ENCODE results near the gene MAMSTR.
A peak's percentile ranks its signal among the peaks of the same experiment; 100 is the strongest.
"Not testable (repeated sequence)": the region's sequence is repeated elsewhere in the genome, so short reads cannot be mapped to it uniquely, and the experiment has no call there.

The MAMSTR gene, protein sequence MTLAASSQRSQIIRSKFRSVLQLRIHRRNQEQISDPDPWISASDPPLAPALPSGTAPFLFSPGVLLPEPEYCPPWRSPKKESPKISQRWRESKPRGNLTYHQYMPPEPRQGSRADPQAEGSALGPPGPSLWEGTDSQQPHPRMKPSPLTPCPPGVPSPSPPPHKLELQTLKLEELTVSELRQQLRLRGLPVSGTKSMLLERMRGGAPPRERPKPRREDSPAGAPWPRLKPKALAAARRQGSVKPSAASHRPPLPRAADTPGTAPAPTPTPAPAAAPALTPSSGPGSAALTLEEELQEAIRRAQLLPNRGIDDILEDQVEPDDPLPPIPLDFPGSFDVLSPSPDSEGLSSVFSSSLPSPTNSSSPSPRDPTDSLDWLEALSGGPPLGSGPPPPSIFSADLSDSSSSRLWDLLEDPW

DNA sequence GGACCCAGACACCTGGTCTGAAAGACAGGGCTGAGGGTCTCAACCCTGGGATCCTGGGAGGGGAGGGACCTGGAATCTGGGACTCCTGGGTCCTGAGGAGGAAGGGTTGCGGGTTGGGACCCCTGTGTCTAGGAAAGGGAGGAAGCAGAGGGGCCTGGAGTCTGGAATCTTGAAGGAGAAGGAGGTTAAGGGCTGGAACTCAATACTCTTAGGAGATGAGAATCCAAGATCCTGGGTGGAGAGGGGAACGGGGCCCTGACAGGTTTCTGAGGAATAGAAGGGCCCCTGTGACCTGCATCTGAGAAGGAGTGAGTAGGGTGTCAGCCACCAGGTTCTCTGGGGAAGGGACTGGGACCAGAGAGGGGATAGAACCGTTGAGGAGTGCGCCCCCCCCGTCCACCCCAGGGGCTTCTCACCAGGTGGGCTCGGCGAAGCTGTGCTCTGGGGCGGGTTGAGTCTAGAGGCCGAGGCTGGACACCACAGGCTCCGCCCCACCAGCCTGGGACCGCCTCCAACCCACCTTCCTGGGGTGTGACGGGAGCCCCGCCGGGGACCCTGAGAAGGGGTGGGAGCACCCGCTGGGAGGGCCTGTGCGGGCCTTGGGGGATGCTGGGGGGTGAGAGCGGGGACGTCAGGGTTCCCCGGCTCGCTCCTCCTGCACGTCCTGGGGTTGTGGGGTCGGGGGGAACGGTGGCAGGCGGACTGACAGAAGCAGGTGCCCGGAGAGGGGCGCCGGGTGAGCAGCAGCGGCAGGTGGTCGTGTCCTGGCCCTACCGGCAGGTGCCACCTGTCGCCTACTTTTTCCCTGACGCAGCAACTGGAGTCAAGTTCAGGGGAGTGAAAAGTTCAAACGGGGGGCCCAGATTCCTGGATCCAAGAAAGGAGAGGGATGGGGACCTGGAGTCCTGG is at the start of gene MAMSTR:
MAMSTR (minus strand) TSS at position 463 of the 909 bp plus-strand sequence. CDS start 694 bp downstream, outside the sequence.
- no peak for DNase-seq

DNA sequence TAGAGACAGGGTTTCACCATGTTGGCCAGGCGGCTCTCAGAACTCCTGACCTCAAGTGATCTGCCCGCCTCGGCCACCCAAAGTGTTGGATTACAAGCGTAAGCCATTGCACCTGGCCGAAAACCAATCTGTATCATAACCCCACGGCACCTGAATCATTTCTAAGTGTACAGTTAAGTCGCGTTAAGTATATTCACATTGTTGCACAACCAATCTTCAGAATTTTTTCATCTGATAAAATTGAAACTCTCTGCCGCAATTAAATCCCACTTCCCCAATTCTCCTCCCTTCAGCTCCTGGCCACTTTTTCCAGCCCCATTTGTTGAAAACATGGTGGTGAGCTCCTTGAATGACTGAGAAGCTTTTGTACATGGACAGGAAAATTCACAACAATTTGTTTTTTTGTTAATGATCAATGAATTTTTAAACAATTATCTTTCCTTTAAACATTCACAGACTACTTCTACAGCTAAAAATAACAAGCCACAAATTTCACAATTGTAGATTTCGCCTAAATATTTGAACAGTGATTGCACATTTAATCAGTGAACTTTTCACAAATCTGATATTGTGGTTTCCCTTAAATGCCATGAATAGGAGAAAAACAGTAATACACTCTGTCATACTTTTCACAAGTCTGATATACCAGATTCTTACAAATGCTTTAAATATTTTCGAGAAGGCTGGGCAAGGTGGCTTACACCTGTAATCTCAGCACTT is 49.6 kb upstream of the MAMSTR start:
- no peak for DNase-seq

DNA sequence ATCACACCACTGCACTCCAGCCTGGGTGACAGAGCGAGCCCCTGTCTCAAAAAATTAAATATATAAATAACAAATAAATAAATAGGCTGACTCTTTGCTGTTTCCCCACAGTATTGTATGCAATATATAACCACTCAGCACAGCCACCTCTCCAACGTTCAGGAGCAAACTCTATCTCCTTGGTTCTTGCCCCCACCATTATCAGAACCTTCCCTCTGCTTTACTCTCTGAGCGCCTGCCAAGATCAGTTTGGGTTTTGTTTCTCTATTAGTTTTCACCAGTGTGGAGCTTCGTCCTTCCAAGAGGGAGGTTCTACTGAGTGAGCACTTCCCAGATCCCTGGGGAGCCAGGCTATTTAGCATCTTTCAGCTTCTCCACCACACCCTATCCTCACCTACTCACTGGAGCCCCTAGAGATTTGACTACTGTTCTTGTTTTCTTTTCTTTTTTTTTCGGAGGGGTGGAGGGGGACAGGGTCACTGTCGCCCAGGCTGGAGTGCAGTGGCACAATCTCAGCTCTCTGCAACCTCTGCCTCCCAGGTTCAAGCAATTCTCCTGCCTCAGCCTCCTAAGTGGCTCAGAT is 48.7 kb upstream of the MAMSTR start:
- not testable (repeated sequence) for DNase-seq

DNA sequence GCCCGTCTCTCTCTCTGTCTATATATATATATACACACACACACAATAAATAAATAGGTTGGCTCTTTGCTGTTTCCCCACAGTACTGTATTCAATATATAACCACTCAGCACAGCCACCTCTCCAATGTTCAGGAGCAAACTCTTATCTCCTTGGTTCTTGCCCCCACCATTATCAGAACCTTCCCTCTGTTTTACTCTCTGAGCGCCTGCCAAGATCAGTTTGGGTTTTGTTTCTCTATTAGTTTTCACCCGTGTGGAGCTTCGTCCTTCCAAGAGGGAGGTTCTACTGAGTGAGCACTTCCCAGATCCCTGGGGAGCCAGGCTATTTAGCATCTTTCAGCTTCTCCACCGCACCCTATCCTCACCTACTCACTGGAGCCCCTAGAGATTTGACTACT is 46.3 kb upstream of the MAMSTR start:
- not testable (repeated sequence) for DNase-seq

DNA sequence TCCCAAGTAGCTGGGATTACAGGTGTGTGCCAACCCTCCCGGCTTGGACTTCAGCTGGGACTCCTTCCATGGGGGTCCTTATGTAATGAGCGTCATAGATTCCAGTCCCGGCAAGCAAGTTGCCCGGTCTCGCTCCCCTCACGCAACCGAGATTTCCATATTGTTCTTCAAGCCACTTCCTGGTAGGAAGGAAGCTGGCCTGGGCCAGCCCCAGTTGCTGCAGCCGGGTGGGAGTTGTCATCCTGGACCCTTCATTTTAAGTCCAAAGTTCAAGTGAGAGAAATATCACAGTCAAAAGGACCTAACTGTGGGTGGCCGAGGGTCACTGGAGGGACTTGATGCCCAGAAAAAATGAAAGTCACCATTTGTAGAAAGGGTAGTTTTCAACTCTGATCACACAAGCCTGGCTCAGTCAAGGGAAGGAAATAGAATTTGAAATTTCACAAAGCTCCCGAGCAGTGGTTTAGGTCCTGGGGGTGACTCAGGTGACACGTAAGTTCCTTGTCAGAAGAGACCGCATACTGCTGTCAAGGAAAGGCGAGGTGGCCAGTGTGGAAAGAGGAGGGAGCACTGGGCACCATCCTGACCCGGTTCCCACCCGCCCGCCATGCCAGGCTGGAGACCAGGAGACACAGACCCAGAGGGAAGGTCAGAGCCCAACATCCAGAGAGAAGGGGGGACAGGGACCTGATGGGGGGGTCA is 41.1 kb upstream of the MAMSTR start:
- DNase-seq = no peak

DNA sequence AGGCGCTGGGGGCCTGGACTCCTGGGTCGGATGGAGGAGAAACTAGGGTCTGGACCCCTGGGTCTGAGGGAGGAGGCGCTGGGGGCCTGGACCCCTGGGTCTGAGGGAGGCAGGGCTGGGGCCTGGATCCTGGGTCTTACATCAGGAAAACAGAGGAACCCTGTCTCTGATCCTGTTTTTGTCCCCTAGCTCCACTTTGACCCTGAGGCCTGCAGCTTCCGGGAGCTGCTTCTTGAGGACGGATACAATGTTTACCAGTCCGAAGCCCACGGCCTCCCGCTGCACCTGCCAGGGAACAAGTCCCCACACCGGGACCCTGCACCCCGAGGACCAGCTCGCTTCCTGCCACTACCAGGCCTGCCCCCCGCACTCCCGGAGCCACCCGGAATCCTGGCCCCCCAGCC is 38.2 kb upstream of the MAMSTR start:
- no peak for DNase-seq

DNA sequence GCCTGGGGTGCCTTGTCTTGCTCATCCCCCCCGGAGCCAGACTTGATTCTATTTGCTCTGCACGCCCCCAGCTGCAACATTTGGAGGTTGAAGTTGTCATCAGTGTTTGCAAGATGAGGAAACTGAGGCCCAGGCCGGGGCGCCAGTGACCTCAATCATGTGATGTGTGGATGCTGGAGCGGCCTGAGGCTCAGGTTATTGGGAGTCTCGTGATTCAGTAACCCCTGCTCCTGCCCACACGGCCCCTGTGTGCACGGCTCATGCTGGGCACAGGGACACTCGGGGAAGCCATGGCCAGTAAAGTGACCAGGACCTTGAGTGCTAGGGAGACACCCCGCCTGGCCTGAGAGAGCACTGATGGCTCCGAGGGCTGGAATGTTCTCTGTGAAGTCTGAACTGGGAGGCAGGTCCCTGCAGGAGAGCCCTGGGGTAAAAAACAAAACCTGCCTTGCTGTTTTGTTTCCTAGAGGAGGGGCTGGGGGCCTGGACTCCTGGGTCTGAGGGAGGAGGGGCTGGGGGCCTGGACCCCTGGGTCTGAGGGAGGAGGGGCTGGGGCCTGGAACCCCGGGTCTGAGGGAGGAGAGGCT is 37.7 kb upstream of the MAMSTR start:
- DNase-seq = no peak

DNA sequence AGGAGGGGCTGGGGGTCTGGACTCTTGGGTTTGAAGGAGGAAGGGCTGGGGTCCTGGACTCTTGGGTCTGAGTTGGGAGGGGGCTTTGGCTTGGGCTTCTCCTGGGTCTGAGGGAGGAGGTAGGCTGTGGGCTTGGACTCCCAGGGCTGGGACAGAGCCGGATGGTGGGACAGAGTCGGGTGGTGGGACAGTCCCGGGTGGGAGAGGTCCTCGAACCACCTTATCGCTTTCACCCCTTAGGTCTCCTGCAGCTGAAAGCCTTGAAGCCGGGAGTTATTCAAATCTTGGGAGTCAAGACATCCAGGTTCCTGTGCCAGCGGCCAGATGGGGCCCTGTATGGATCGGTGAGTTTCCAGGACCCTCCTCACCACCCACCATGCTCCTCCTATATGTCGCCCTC is 37.2 kb upstream of the MAMSTR start:
- no peak for DNase-seq

DNA sequence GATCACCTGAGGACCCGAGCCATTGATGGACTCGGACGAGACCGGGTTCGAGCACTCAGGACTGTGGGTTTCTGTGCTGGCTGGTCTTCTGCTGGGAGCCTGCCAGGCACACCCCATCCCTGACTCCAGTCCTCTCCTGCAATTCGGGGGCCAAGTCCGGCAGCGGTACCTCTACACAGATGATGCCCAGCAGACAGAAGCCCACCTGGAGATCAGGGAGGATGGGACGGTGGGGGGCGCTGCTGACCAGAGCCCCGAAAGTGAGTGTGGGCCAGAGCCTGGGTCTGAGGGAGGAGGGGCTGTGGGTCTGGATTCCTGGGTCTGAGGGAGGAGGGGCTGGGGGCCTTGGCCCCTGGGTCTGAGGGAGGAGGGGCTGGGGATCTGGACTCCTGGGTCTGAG is 36.7 kb upstream of the MAMSTR start:
- no peak for DNase-seq

DNA sequence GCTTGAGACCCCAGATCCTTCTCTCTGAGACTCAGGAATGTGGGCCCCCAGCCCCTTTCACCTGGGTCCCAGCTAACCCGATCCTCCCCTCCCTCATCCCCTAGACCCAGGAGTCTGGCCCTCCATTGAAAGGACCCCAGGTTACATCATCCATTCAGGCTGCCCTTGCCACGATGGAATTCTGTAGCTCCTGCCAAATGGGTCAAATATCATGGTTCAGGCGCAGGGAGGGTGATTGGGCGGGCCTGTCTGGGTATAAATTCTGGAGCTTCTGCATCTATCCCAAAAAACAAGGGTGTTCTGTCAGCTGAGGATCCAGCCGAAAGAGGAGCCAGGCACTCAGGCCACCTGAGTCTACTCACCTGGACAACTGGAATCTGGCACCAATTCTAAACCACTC is 36.3 kb upstream of the MAMSTR start:
- no peak for DNase-seq

DNA sequence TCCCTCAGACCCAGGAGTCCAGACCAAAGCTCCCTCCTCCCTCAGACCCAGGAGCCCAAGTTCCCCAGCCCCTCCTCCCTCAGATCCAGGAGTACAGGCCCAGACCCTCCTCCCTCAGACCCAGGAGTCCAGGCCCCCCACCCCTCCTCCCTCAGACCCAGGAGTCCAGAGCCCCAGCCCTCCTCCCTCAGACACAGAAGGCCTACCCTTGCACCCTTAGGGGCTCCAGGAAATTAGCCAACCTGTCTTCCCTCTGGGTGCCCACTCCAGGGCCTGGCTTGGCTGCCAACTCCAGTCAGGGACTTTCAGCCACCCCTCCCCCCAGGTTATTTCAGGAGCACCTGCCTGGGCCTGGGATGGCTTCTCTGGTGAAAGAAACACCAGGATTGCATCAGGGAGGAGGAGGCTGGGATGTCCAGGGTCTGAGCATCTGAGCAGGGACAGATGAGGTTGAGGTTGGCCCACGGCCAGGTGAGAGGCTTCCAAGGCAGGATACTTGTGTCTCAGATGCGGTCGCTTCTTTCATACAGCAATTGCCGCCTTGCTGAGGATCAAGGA is 35.6 kb upstream of the MAMSTR start, which contains the start of gene FGF21:
FGF21 (plus strand) TSS at position 441 of the 558 bp plus-strand sequence. CDS start 713 bp downstream, outside the sequence.
- no peak for DNase-seq

DNA sequence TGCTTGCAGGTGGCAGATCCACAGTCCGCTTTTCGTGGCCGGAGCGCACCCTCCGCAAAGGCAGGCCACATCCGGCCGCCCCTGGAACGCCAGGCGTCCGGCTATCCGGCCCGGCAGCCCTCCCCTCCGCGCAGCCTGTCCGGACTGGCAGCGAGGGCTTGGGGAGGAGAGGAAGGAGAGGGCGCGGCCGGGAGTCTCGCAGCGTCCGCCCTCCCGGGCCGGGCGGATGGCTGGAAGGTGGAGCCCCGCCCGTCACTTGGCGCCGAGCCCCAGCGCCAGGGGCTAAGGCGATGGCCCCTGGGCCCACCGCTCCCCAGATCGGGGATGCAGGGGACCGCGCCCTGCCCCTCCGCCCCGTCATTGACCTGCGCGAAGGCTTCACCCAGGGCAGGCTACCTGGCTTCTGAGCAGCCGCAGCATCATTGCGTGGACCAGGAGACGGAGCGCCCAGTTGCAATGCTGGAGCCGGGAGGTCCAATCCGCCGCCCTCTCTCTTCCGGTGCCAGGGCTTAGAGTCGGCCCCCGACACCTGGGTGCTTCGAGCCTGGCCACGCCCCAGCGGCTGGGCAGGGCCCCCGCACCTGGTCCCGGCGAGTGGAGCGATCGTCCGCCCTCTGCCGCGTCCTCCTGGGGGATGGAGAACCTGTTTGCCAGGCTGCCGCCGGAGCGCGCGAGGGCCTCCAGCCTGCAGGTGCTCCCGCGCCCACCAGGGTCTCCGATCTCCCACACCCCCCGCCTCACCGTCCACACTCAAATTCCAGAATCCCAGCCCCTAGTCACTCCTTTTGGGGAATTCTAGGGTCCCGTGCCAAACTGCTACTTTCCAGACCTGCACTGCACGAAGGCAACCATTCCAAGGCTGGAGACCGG is 33.2 kb upstream of the MAMSTR start, which contains the start of gene FUT1:
FUT1 (minus strand) TSS at position 146 of the 870 bp plus-strand sequence. CDS start 1,360 bp downstream, outside the sequence.
- peak; percentile 89 for DNase-seq

DNA sequence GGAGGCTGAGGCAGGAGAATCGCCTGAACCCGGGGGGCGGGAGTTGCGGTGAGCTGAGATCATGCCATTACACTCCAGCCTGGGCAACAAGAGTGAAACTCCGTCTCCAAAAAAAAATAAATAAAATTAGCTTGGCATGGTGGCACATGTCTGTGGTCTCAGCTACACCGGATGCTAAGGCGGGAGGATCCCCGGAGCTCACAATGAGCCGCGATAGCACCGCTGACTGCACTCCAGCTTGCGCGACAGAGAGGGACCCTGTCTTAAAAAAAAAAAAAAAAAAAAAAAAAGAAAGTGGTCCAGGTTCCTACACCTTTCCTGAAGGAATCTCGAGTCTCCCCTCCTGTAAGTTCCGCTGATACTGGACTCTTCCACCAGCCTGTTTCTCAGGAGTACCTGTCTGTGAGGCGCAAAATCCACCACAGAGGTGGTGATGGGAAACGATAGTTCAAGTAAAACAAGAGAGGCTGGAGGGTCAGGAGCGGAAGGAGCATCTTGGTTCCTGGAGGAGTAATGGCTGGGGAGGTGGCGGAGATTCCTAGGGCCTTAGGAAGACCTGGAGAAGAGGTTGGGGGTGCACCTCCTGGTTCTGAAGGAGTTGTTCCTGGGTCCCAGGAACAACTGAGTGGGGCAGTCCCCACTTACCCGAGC is 32.4 kb upstream of the MAMSTR start:
- DNase-seq = no peak

DNA sequence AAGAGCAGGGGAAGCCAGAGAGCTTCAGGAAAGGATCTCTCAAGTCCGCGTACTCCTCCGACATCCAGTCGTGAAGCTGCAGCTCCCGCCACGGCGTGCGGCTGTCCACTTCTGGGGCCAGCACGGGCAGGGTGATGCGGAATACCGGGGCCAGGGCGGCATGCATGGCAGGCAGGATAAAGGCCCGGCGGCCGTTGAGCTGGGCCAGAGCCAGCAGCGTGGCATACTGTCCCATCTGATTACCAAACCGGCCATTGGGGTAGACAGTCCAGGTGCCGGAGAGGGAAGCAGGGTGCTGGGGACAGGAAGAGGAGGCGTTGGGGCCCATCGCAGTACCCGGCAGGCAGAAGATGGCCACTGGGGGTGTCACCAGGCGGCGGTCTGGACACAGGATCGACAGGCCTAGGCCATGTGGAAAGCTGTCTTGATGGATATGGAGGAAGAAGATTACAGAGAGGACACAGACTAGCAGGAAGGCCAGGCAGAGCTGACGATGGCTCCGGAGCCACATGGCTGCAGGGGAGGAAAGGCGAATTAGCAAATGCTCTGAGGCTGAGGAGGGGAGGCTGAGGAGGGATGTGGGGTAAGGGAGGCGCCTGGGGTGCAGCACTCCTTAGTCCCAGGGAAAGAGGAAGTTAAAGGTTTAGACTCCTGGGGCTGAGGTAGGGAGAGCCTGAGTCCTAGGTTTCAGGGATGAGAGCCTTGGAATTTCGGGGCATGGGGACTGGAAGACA is 31.4 kb upstream of the MAMSTR start:
- DNase-seq = no peak

DNA sequence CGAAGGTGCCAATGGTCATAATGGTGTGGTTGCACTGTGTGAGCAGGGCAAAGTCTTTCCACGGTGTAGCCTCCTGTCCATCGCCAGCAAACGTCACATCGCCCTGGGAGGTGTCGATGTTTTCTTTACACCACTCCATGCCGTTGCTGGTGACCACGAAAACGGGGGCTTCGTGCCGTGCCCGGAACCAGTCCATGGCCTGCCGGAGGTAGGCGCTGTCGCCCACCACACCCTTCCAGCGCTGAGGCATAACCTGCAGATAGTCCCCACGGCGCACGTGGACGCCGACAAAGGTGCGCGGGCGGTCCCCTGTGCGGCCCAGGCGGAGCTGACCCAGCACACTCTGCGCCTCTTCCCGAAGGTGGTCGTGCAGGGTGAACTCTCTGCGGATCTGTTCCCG is 30.8 kb upstream of the MAMSTR start:
- no peak for DNase-seq

DNA sequence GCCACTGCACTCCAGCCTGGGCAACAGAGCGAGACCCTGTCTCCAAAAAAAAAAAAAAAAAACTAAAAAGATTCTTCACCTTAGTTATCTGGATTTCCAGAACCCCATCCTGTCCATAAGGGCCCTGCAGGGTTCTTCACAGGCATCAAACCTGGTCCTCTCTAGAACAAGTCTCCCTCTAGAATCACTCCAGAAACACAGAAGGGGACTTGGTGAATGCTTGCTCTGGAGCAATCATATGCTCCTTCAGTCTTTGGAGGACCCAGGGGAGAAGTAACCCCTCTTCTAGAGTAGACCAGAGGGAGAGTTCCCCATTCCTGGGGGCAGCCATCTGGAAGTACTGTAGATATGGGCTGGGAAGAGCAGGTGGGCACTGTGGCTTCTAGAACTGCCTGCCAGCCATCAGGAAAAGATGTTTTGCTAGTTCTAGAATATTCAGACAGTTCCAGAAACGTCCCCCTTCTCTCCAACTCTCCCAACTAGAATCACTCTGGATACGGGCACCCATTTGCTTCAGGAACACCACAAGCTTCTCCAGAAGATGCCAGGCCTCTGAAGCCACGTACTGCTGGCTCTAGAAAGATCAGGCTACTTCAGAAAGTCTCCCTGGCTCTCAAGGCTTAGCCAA is 30.2 kb upstream of the MAMSTR start:
- DNase-seq = no peak

DNA sequence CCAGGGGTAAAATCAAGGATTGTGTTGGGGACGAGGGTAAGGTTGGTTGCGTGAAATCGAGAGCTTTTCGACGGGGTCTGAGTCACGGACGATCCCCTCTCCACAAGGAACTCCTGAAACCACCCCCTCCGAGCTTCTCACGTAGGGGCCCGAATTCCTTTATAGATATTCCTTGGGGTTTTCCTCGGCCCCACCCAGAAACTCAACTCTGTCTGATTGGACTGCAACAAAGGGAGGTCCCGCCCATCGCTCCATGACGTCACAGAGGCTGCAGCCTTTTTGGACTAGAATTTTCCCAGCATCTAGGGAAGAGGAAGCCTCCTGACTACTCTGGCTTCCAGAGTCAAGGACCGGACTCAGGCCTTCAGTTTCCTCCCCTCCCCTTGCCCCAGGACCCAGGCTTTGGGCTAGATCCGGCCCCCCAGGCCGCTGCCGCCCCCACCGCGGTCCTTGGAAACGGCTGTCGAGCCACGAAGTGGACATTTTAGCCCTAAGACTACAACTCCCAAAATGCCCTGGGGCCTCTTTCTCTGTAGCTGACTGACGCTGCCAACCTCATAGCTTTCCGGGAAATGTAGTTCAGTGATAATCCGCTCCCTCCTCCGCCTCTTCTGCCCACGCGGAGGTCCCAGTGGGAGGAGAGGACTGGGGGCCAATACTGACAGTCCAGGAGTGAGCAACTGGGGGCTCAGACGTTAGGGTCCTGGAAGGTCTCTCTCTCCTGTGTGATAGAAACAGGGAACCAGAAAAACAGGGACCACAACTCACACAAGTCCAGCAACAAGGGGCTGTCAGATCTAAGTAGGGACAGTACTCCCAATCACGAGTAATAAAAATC is 27.4 kb upstream of the MAMSTR start, which contains the start of gene IZUMO1:
IZUMO1 (minus strand) TSS at position 172 of the 838 bp plus-strand sequence. CDS start 1,050 bp downstream, outside the sequence.
- no peak for DNase-seq
